NB4 (cell line): ENCODE results near the gene ZNF423.

Experiments used
- DNase-seq: peaks from one replicate; pipeline ENCODE4 v3.0.0; 2010; ENCODE audit warnings: low read depth
- H3K4me3 ChIP-seq: one replicate; pipeline ENCODE4 v1.5.1; 2011; ENCODE audit warnings: mild to moderate bottlenecking, low read depth, low read length, moderate library complexity
- CTCF ChIP-seq: IDR thresholded peaks from one replicate; pipeline ENCODE4 v1.5.1; 2012; ENCODE audit warnings: low read depth, low read length
- MAX ChIP-seq: IDR thresholded peaks from 2 replicates; pipeline ENCODE4 v1.6.1; 2011; ENCODE audit warnings: low read depth, low read length
- MYC ChIP-seq: IDR thresholded peaks from 2 replicates; pipeline ENCODE4 v1.6.1; 2011; ENCODE audit warnings: low read depth, low read length
- POLR2A ChIP-seq: IDR thresholded peaks from 2 replicates; pipeline ENCODE4 v1.6.1; 2011; ENCODE audit warnings: mild to moderate bottlenecking; ENCODE audit not compliant: insufficient read length; ENCODE audit errors: extremely low read depth

ZNF423 gene

GRCh38 chr16:49859125-49859811 is 3.4 kb upstream of the ZNF423 start:
- TF ChIP-seq CTCF (no peak), MYC (no peak), MAX (no peak), POLR2A (no peak)
- no peak overlapping the region for H3K4me3 ChIP-seq
- DNase-seq = peak; percentile 33

GRCh38 chr16:49858200-49859124 is 2.5 kb upstream of the ZNF423 start:
- H3K4me3 ChIP-seq = no peak overlapping the region

GRCh38 chr16:49857423-49858181 is 1.7 kb upstream of the ZNF423 start:
- DNase-seq = peak; percentile 70
- peak; percentile 74 for TF ChIP-seq CTCF
- TF ChIP-seq MYC = no peak
- H3K4me3 ChIP-seq = no peak overlapping the region

More at GRCh38 chr16:49858200-49859124, 2.5 kb upstream of the ZNF423 start:
- no peak for TF ChIP-seq CTCF
- TF ChIP-seq POLR2A = no peak
- TF ChIP-seq MYC = no peak
- TF ChIP-seq MAX = no peak
- DNase-seq = peak; percentile 29

GRCh38 chr16:49856672-49857330 is 889 bp upstream of the ZNF423 start:
- DNase-seq = peak; percentile 60
- TF ChIP-seq POLR2A (no peak), CTCF (no peak)
- no peak overlapping the region for H3K4me3 ChIP-seq

- peak; percentile 85 for DNase-seq
- H3K4me3 ChIP-seq = no peak overlapping the region
- TF ChIP-seq POLR2A = no peak
- TF ChIP-seq MAX = no peak
- no peak for TF ChIP-seq MYC
- TF ChIP-seq CTCF = no peak
These were observed 561 bp downstream of the ZNF423 start for GRCh38 chr16:49855280-49855821.
